NCI-H1694 treated with DMSO at 0.1 percent for 48 hours (cell line): ENCODE data around the gene FAM131C.
"Not testable (repeated sequence)": the region's sequence is repeated elsewhere in the genome, so short reads cannot be mapped to it uniquely, and the experiment has no call there.

Source experiments
- DNase-seq: peaks from one replicate; lab custom pipeline; 2025; lab: John Stamatoyannopoulos, UW

FAM131C gene

DNA sequence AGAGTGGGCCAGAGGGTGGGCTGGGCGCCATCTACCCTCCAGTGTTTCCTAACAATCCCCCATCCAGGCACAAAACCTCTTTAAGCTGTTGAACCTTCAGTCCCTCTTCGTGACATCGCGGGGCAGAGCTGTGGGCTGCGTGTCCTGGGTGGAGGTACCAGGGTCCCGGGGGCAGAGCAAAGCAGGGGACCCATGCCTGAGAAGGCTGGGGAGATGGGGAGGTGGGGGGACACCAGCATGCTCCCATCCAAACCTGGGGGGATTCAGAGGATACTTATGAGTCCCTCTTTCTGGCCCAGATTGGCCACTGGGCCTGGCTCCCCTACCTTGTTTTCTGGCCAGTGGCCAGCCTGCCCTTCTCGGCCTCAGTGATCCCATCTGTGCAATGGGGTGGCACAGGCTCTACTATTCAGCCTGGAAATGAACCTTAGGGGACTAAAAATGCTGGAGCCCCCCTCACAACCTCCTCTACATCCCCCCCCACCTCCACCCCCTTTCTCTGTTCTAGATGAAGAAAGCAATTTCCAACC, 40.3 kb downstream of the FAM131C start:
- DNase-seq = not testable (repeated sequence)

DNA sequence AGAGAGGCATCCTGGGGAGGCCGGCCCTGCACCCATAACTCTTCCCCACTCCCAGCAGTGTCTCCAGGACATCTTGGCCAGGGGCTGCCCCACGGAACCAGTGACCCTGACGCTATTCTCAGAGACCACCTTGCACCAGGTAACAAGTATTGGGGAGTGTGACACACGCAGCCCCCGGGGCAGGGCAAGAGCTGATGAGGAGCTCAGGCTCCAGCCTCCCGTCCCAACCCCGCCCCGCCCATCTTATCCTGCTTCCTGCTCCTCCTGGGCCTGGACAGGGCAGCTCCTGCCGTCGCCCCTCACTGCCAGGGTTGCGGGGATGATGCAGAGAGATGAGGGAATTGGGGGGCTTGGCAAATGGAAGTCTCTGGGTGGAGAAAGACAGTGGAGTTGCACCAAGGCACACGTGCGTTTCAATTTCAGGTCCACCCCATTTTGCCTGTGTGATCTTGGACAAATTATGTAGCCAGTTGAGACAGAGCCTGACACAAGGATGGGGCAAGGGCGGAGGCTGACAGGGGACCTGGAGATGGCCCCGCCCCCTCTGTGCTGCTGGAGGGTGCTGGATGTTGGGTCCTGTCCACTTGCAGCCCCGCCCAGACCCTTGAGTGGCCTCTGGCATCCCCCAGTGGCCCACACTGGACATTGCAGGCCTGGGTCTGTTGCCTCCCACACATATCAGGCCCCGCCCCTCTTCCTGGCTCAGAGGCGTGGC, 40.9 kb downstream of the FAM131C start:
- DNase-seq = peak; percentile 2

GRCh38 chr1:16031551-16031950, 41.9 kb downstream of the FAM131C start:
- no peak for DNase-seq

DNA sequence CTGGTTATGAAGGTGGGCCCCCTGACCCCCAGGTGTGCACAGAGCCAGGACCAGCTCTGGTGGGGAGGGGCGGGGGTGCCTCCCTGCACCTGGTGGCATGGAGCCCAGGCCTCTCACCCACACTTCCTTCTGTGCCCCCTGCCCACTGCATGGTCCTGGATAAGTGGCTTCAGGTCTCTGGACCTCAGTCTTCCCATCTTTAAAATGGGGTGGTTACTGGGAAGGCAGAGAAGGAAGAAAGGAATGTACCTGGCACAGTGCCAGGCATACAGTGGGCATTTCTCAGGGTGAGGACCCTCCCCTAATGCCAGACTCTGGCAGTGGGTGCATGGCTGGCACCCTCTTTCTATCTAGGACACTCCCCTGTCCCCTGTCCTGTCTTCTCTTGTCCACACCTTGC, 44.2 kb downstream of the FAM131C start:
- no peak for DNase-seq

DNA sequence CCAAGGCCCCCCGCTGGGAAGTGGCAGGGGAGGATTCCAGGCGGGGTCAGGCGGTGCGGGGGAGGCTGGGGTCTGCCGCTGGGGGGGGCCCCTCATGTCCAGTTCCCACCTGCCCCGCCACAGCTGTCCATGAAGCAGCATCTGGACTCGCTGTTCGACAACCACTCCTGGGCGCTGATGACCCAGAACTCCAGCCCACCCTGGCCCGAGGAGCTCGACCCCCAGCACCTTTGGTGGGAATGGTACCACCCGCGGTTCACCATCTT, 44.5 kb downstream of the FAM131C start:
- DNase-seq = not testable (repeated sequence)

GRCh38 chr1:16028237-16029002, 45.0 kb downstream of the FAM131C start:
- no peak for DNase-seq

DNA sequence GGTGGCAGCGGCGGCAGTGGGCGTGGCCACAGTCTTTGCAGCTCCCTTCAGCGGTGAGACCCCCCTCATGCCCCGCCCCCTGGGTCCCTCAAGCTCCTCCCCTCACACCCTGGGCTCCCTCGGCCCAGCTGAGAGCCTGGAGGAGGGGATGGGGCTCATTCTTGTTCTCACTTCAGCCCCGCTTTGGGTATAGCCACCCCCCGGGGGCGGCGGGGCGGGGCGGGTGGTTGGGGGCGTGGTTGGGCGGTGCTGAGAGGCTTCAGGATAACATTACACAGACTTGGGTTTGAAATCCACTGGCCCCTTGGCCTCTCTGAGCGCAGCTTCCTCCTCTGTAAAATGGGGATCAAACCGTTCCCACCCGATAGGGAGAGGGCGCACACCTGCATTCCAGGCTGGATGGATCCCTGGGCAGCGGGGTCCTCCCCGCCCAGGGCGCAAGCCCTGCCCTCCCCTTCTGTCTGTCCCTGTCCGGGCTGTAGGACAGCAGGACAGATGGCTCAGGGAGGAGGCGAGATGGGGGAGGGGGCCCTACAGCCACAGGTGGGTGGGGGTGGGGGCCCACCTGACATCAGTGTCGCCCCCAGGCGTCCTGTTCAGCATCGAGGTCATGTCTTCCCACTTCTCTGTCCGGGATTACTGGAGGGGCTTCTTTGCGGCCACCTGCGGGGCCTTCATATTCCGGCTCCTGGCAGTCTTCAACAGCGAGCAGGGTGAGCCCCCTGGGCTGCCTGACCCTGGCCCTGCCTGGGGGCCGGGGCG, 46.5 kb downstream of the FAM131C start:
- no peak for DNase-seq

GRCh38 chr1:16026302-16026701, 47.1 kb downstream of the FAM131C start:
- not testable (repeated sequence) for DNase-seq

- no peak for DNase-seq
Measured at GRCh38 chr1:16023050-16023653, 50.3 kb downstream of the FAM131C start.

- DNase-seq = no peak
Measured at GRCh38 chr1:16022393-16022792, 51.1 kb downstream of the FAM131C start.

- DNase-seq = no peak
Measured at GRCh38 chr1:16021681-16022080, 51.8 kb downstream of the FAM131C start, which contains the start of gene CLCNKA. CLCNKA (plus strand) TSS chr1:16022036; CDS start chr1:16022620, 584 bp downstream.

- not testable (repeated sequence) for DNase-seq
Measured at GRCh38 chr1:16020878-16021277, 52.6 kb downstream of the FAM131C start.

DNA sequence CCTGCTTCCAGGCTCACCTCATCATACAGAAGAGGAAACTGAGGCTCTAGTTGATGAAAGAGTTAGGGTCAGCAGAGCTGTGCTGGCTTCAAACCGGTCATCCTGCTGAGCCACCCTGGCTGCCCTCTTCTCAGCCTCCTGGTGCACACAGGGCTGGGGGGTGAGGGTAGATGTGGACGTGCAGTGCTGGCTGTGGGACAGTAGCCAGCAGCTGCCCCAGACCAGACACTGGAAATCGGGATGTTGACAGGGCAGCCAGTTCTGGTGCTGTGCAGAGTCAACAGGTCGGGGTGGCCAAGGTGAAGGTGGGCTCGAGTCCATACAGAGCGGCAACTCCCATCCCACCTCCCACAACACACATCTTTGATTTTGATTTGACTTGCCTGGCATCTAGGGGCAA, 53.1 kb downstream of the FAM131C start:
- DNase-seq = no peak

DNA sequence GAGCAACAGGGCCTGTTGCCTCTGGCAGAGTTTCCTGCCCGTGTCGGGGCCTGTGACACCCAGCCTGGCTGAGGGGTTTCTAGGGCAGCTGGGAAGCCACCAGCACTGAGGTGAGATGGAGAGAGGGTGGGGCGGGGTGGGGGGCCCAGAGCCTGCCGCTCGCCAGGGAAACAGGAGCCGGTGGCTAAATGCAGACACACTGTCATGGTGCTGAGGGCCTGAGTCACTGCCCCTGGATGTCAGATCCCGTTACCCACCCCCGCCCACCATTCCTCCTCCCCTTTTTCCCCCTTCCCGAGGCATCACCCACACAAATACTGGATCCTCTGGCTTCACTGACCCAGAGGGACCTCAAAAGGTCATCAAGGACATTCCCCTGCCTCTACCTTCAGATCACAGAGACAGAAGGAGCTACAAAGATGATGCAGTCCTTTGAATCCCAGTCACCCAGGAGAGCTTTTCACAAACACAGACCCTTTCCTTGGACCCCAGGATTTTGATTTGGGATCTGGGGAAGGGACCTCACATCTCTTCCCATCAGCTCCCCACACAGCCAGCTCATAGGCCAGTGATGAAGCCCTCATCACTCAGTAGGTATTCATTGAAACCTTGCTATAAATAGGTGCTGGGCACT, 53.7 kb downstream of the FAM131C start:
- no peak for DNase-seq

- DNase-seq = no peak
Measured at GRCh38 chr1:16018749-16019643, 54.5 kb downstream of the FAM131C start.

DNA sequence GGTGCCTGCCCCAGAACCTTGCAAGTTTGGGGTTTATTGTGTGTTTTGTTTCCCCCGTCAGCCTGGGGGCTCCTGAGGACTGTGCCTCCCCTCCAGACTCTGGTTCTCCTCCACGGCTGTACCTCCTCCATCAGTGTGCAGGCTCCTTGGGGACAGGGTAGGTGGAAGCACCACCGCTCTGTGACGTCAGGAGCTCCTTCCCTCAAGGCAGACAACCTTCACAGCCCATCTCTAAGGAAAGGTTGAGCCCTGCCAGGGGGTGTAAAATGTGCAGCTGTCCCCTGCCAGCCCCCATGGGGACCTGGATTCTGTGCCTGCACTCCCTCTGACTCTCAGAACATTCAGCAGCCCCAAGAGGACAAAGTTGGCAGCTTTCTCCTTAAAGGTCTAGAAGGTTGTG, 55.1 kb downstream of the FAM131C start:
- DNase-seq = no peak

GRCh38 chr1:16017461-16018303, 55.8 kb downstream of the FAM131C start, which contains the start of gene HSPB7:
HSPB7 (minus strand) TSS chr1:16018043; CDS start chr1:16017963, 80 bp downstream.
- no peak for DNase-seq

DNA sequence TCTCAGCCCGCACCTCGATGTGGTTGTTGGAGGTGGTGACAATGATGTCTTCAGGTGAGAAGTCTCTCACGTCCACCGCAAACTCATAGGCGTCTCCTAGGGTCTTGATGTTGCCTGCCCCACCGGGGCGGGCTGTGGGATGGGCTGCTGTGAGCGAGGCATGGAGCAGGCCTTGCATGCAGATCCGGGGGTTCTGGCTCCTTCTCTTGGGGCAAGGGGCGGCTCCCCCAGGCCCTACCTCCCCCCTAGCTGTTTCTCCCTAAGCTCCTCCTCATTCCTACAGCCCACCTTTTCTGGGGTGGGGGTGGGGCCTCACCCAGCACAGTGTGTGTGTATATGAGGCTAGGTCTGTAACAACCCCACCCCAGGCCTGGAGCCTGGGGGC, 56.4 kb downstream of the FAM131C start:
- no peak for DNase-seq
